PC-3 (cell line): Measurements from ENCODE around the gene ST7.

Source experiments
- EZH2phosphoT487 ChIP-seq: fragments of 300-600 bp; sonication (generic); IDR thresholded peaks from 2 replicates; pipeline ENCODE4 v1.6.1; 2018; ENCODE audit warnings: mild to moderate bottlenecking, antibody characterized with exemption, low read length, borderline replicate concordance
- TF ChIP-seq, protein P1 (sequence below): fragments of 300-600 bp; sonication (generic); conservative IDR thresholded peaks from 2 replicates; pipeline ENCODE4 v1.5.1; 2017; ENCODE audit warnings: antibody characterized with exemption, low read depth, mild to moderate bottlenecking, low read length

DNA sequence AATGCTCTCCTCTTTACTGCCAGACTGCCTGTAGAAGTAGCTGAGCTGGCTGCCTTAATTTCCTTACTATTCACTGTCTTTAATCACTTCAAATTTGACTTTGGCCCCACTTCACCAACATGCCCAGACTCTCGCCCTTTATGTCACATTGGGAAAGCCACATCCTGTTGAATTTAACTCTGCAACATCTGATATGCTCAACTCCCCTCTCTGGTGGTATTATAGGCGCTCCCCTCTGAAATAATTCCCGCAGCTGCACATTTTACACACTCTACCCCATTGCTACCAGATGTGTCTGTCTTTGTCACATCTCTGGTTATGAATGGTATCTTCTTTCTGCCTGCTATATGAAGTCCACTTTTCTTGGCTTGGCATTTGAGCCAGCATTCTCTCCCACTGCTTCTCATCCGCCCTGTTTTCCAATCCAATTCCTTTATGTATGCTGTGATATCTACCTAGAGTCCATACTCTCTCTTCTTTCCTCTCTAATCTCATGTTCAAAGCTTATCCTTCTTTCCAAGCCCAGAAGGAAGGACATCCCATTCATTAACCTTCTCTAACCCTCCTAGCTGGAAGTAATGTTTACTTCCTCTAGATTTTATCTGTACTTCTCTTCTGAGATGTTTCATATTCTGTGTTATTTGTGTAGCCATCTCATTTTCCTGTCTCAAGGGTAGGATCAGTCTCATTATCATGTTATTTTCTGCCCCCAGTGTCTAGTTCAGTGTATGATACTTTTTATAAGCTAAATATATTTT lies 134.5 kb downstream of the ST7 start:
- TF ChIP-seq, protein P1, sequence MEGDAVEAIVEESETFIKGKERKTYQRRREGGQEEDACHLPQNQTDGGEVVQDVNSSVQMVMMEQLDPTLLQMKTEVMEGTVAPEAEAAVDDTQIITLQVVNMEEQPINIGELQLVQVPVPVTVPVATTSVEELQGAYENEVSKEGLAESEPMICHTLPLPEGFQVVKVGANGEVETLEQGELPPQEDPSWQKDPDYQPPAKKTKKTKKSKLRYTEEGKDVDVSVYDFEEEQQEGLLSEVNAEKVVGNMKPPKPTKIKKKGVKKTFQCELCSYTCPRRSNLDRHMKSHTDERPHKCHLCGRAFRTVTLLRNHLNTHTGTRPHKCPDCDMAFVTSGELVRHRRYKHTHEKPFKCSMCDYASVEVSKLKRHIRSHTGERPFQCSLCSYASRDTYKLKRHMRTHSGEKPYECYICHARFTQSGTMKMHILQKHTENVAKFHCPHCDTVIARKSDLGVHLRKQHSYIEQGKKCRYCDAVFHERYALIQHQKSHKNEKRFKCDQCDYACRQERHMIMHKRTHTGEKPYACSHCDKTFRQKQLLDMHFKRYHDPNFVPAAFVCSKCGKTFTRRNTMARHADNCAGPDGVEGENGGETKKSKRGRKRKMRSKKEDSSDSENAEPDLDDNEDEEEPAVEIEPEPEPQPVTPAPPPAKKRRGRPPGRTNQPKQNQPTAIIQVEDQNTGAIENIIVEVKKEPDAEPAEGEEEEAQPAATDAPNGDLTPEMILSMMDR, result no peak
- no peak for TF ChIP-seq EZH2phosphoT487
